Measurements from ENCODE around the gene MTFP1.
"Not testable (repeated sequence)": the region's sequence is repeated elsewhere in the genome, so short reads cannot be mapped to it uniquely, and the experiment has no call there.

Gene MTFP1

GRCh38 chr22:30402028-30402765 lies 23.4 kb upstream of the MTFP1 start:
- no peak for DNase-seq

- DNase-seq: not testable (repeated sequence)
Observed at GRCh38 chr22:30402766-30403104, 22.8 kb upstream of the MTFP1 start.

- DNase-seq: no peak
Observed at GRCh38 chr22:30404307-30404706, 21.3 kb upstream of the MTFP1 start.

- DNase-seq: no peak
Observed at GRCh38 chr22:30405731-30406130, 19.8 kb upstream of the MTFP1 start.

GRCh38 chr22:30406400-30406799 lies 19.2 kb upstream of the MTFP1 start:
- DNase-seq: no peak

DNA sequence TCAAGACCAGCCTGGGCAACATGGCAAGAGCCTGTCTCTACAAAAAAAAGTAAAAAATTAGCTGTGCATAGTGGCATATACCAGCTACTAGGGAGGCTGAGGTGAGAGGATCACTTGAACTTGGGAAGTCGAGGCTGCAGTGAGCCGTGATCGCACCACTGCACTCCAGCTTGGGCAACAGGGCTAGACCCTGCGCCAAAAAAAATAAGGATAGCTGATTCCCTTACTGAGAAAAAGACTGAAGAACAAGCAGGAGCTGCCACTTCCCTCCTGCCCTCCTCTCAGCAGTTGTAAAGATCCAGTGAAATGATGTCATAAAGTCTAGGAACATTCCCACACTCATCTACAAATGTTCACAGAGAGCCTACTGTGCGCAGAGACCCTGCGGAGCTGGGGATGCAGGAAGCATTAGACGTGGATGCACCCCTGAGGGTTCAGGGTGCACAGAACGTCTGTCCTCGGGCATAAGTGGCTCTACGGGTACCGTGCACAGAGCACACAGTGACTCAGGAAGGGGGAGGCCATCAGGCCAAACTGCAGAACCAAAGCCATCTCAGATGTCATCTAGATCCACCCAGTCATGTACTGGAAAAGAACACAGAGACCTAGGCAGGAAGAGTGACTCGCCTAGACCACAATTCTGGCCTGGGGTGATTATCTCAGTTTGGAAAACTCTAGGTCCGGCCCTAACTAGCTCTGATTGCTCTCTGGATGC lies 17.0 kb upstream of the MTFP1 start:
- DNase-seq: no peak

DNA sequence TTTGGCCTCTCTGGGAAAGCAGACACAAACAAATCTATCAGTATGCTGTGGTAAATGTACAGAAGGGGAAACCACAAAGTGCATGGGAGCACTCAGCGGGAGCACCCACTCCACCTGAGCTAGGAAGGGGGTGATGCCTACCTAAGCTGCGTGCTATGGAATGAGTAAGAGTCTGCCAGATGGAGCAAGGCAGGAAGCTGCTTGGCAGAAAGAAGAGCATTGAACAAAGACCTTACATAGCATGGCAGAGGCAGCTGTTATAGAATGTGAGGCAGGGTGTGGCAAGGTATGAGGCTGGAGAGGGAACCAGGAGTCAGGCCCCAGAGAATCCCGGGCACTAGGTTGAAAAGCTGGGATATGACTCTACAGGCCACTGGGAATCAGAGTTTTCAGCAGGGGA lies 13.8 kb upstream of the MTFP1 start:
- no peak for DNase-seq

GRCh38 chr22:30413001-30413400 lies 12.6 kb upstream of the MTFP1 start:
- no peak for DNase-seq

- no peak for DNase-seq
Observed at GRCh38 chr22:30413745-30414524, 11.6 kb upstream of the MTFP1 start.

GRCh38 chr22:30414525-30415047 lies 11.0 kb upstream of the MTFP1 start:
- DNase-seq: no peak

GRCh38 chr22:30416403-30416802 lies 9.2 kb upstream of the MTFP1 start:
- no peak for DNase-seq

DNA sequence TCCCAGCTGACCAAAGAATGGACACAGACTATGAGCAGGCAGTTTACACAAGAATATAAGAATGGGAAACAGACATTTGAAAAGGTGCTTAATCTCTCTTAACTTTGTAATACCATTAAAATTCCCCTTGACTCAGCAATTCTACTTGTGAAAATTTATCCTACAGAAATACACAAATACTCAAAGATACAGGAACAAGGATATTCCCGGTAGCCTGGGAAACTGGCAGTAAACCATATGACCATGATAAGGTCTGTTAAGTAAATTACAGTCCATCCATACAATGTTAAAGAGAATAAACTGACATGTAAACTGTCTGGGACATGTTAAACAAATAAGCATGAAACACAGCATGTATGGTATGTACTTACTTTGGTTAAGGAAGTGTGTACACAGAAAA lies 8.7 kb upstream of the MTFP1 start:
- DNase-seq: no peak

GRCh38 chr22:30420347-30421125 lies 5.0 kb upstream of the MTFP1 start:
- DNase-seq: no peak

GRCh38 chr22:30421695-30422480 lies 3.7 kb upstream of the MTFP1 start:
- no peak for DNase-seq

DNA sequence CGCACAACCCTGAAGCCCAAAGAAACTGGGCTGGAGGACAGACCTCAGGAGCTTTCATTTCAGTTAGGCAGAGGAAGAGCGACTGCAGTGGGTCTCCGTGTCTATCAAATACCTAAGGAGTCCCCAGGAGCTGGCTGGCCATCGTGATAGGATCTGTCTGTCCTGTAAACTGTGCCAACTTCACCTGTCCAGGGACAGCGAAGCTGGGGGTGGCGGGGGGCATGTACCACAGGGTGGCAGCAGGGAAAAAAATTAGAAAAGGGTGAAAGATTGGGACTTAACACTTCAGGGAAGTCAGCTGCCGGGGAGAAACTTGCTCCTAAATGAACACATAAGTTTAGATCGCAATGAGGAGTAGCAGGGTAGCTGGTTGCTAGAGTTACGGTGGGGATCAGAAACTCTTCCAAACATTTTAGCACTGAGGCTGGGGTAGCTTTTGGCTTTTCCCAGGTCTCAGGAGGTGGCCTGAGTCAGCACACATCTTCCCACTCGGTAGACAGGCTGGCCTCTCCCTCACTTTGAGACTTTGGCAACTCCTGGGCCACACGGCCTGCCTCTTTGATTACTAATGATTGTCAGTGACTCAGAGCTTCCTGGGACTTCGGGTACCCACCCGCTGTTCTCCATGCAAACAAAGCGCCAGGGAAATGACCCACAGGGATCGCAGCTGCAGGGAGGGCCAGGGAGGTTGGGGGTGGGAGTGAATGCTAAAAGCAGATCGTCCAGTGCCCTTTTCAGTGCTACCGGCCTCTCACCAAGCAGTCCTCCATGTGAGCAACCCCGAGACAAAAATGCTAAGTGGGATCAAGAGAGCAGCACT lies 2.9 kb upstream of the MTFP1 start:
- DNase-seq: peak; percentile 83

DNA sequence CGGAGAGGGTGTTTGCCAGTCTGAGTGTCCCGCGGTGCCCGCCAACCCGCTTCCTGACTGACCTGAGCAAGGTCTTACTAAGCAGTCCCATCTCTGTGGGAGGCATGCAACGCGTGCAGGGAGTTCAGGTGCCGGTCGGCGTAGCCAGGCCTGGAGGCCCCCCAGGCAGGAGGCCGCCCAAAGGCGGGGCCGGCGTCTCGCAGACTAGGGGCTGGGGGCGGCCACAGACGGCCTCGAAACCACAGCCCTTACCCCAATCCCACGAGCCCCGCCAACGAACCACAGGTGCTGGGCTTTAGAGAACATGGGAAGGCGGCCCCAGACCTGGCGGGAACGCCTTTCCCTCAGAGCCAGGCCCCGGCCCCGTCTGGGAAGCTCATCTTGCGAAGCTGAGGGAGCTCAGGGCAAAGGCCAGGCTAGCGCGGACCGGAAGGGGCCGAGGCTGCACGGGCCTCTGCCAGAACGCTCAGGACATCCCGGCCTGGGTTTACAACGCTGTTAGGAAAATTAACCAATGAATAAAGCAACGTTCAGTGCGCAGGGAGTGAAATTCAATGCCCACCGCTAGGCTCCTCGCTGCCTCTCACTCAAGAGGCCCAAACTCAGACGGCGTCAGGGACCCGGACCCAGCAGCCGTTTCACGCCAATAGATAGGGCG lies 2.1 kb upstream of the MTFP1 start:
- no peak for DNase-seq

DNA sequence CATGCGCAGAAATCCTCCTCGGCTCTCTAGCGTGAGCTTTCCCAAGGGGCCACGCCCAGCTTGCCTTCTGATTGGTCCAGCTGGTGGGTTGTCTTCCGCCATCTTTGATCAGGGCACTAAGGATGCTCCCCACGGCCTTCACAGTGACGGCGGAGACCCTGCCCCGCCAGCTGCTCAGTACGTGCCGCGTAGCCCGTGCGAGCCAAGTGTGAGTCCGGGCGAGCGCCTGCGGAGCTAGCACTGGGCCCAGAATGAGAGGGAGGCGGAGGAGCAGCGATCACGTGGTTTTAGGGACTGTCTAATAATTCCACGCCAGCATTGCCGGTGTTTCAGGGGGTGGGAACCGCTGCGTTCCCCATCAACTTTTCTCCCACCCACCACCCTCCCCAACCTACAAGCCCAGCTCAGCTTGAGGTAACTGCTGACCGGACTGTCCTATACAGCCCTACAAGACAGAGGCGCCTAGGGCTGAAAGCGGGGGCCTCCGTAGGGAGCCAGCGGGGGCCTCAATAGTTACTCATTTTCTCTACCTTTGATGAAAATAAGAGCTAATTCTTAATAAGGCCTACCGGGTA lies 1.5 kb upstream of the MTFP1 start:
- peak; percentile 97 for DNase-seq

- DNase-seq: peak; percentile 64
Observed at GRCh38 chr22:30424534-30425326, 838 bp upstream of the MTFP1 start.

DNA sequence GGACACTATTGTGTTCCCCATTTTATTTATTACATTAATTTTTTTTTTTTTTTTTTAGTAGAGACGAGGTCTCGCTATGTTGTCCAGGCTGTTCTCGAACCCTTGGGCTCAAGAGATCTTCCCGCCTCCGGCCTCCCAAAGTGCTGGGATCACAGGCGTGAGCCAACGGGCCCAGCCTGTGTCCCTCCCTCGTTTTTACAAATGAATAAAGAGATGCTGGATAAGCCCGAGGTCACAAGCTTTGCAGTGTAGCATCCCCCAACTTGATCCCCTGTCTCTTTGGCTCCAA lies 297 bp upstream of the MTFP1 start:
- no peak for DNase-seq
